ENCODE data around the gene SH3RF1. TPM values are rescaled to one million over a fixed set of nuclear protein-coding genes. Genes with fewer than 3 reads are reported as not detected.

The SH3RF1 gene
- total and polyA plus RNA-seq, 2 of the 13 experiments (the other 11 are each of a cell fraction or from before 2014, with no cell fraction given): 3.1 to 3.2 TPM

DNA sequence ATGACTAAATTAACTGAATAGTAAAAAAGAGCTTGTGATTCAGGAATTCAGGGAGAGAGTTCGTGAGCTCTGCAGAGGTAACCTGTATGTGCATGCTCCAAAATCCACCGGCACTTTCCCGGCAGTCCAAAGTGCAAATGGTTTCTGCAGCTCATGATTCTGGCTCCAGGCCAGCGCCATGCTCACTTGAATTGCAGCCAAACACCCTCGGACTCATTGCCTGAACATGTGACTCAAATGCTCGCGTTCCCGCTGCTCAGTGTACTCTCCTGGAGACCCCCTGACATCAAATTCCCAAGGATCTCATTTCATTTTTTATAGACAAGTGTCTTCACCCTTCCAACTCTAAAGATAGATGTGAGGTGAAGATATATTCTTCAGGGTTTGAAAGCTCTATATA is 44.1 kb upstream of the SH3RF1 start (continued):
- TF ChIP-seq, protein P1, sequence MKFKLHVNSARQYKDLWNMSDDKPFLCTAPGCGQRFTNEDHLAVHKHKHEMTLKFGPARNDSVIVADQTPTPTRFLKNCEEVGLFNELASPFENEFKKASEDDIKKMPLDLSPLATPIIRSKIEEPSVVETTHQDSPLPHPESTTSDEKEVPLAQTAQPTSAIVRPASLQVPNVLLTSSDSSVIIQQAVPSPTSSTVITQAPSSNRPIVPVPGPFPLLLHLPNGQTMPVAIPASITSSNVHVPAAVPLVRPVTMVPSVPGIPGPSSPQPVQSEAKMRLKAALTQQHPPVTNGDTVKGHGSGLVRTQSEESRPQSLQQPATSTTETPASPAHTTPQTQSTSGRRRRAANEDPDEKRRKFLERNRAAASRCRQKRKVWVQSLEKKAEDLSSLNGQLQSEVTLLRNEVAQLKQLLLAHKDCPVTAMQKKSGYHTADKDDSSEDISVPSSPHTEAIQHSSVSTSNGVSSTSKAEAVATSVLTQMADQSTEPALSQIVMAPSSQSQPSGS (CRISPR knock-in tag; IDR thresholded peaks at IDR 0.05): peak; percentile 33; the same call in 1 of the 2 replicates
- TF ChIP-seq, protein P2, sequence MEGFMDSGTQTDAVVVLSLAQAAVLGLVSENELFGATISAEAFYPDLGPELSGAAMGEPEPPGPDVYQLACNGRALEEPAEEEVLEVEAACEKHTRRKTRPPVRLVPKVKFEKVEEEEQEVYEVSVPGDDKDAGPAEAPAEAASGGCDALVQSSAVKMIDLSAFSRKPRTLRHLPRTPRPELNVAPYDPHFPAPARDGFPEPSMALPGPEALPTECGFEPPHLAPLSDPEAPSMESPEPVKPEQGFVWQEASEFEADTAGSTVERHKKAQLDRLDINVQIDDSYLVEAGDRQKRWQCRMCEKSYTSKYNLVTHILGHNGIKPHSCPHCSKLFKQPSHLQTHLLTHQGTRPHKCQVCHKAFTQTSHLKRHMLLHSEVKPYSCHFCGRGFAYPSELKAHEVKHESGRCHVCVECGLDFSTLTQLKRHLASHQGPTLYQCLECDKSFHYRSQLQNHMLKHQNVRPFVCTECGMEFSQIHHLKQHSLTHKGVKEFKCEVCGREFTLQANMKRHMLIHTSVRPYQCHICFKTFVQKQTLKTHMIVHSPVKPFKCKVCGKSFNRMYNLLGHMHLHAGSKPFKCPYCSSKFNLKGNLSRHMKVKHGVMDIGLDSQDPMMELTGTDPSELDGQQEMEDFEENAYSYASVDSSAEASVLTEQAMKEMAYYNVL (CRISPR knock-in tag; IDR thresholded peaks at IDR 0.05; ENCODE audit: borderline replicate concordance): peak; percentile 60; the same call in 1 of the 2 replicates
- TF ChIP-seq REPIN1 (CRISPR knock-in tag; IDR thresholded peaks at IDR 0.05; ENCODE audit: borderline replicate concordance, low read depth) (no peak; the same call in 1 of the 2 replicates), SOX13 (IDR thresholded peaks at IDR 0.05) (no peak), SOX13 (CRISPR knock-in tag; conservative IDR thresholded peaks at IDR 0.05 in 1 of 2, IDR thresholded peaks at IDR 0.05 in 1 of 2) (peak in 1 of 2 experiments; percentile 70; a peak in 2 of 4 replicates), ESRRA (CRISPR knock-in tag; IDR thresholded peaks at IDR 0.05; ENCODE audit: low read depth) (peak; percentile 64; the same call in 1 of the 2 replicates), DMAP1 (CRISPR knock-in tag; IDR thresholded peaks at IDR 0.05) (peak; percentile 62; the same call in 1 of the 2 replicates), ATAD3A (CRISPR knock-in tag; IDR thresholded peaks at IDR 0.05) (no peak), HOXA5 (CRISPR knock-in tag; IDR thresholded peaks at IDR 0.05) (0 out of 2 replicates have a peak, but pooled peaks have one; percentile 71), BCL6 (CRISPR knock-in tag; IDR thresholded peaks at IDR 0.05) (peak; percentile 70; the same call in 1 of the 2 replicates), TSC22D2 (CRISPR knock-in tag; IDR thresholded peaks at IDR 0.05; ENCODE audit: borderline replicate concordance) (no peak), ZNF549 (CRISPR knock-in tag; IDR thresholded peaks at IDR 0.05) (0 out of 2 replicates have a peak, but pooled peaks have one; percentile 73), NPAS2 (CRISPR knock-in tag; IDR thresholded peaks at IDR 0.05; ENCODE audit: borderline replicate concordance) (no peak), ZNF263 (CRISPR knock-in tag; IDR thresholded peaks at IDR 0.05) (no peak), ZNF772 (CRISPR knock-in tag; IDR thresholded peaks at IDR 0.05) (0 out of 2 replicates have a peak, but pooled peaks have one; percentile 61)
- TF ChIP-seq, protein P3, sequence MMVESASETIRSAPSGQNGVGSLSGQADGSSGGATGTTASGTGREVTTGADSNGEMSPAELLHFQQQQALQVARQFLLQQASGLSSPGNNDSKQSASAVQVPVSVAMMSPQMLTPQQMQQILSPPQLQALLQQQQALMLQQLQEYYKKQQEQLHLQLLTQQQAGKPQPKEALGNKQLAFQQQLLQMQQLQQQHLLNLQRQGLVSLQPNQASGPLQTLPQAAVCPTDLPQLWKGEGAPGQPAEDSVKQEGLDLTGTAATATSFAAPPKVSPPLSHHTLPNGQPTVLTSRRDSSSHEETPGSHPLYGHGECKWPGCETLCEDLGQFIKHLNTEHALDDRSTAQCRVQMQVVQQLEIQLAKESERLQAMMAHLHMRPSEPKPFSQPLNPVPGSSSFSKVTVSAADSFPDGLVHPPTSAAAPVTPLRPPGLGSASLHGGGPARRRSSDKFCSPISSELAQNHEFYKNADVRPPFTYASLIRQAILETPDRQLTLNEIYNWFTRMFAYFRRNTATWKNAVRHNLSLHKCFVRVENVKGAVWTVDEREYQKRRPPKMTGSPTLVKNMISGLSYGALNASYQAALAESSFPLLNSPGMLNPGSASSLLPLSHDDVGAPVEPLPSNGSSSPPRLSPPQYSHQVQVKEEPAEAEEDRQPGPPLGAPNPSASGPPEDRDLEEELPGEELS (CRISPR knock-in tag; IDR thresholded peaks at IDR 0.05): peak; percentile 56
- TF ChIP-seq, protein P4, sequence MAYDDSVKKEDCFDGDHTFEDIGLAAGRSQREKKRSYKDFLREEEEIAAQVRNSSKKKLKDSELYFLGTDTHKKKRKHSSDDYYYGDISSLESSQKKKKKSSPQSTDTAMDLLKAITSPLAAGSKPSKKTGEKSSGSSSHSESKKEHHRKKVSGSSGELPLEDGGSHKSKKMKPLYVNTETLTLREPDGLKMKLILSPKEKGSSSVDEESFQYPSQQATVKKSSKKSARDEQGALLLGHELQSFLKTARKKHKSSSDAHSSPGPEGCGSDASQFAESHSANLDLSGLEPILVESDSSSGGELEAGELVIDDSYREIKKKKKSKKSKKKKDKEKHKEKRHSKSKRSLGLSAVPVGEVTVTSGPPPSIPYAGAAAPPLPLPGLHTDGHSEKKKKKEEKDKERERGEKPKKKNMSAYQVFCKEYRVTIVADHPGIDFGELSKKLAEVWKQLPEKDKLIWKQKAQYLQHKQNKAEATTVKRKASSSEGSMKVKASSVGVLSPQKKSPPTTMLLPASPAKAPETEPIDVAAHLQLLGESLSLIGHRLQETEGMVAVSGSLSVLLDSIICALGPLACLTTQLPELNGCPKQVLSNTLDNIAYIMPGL (CRISPR knock-in tag; IDR thresholded peaks at IDR 0.05; ENCODE audit: borderline replicate concordance in 1 of 2, low read depth in 1 of 2): 0 out of 4 replicates have a peak, but pooled peaks have one; percentile 28 to 55
- TF ChIP-seq, protein P5, sequence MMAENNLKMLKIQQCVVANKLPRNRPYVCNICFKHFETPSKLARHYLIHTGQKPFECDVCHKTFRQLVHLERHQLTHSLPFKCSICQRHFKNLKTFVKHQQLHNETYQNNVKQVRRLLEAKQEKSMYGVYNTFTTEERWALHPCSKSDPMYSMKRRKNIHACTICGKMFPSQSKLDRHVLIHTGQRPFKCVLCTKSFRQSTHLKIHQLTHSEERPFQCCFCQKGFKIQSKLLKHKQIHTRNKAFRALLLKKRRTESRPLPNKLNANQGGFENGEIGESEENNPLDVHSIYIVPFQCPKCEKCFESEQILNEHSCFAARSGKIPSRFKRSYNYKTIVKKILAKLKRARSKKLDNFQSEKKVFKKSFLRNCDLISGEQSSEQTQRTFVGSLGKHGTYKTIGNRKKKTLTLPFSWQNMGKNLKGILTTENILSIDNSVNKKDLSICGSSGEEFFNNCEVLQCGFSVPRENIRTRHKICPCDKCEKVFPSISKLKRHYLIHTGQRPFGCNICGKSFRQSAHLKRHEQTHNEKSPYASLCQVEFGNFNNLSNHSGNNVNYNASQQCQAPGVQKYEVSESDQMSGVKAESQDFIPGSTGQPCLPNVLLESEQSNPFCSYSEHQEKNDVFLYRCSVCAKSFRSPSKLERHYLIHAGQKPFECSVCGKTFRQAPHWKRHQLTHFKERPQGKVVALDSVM (CRISPR knock-in tag; IDR thresholded peaks at IDR 0.05): 0 out of 2 replicates have a peak, but pooled peaks have one; percentile 13
- TF ChIP-seq, protein P6, sequence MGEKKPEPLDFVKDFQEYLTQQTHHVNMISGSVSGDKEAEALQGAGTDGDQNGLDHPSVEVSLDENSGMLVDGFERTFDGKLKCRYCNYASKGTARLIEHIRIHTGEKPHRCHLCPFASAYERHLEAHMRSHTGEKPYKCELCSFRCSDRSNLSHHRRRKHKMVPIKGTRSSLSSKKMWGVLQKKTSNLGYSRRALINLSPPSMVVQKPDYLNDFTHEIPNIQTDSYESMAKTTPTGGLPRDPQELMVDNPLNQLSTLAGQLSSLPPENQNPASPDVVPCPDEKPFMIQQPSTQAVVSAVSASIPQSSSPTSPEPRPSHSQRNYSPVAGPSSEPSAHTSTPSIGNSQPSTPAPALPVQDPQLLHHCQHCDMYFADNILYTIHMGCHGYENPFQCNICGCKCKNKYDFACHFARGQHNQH (CRISPR knock-in tag; IDR thresholded peaks at IDR 0.05): peak; percentile 68

Data from HepG2 (cell line).